Ishikawa (cell line): ENCODE results near the gene ZGPAT.

Experiments
- CEBPB ChIP-seq: IDR thresholded peaks from 2 replicates; pipeline ENCODE4 v1.6.1; 2012
- CREB1 ChIP-seq: IDR thresholded peaks from 2 replicates; pipeline ENCODE4 v1.6.1; 2012; ENCODE audit warnings: low read depth
- EGR1 ChIP-seq: IDR thresholded peaks from 2 replicates; pipeline ENCODE4 v1.6.1; 2012
- EP300 ChIP-seq: IDR thresholded peaks from 2 replicates; pipeline ENCODE4 v1.6.1; 2012; ENCODE audit warnings: borderline replicate concordance
- FOXM1 ChIP-seq: IDR thresholded peaks from 2 replicates; pipeline ENCODE4 v1.6.1; 2012; ENCODE audit warnings: low read depth, borderline replicate concordance
- NFIC ChIP-seq: IDR thresholded peaks from 2 replicates; pipeline ENCODE4 v1.6.1; 2012
- TAF1 ChIP-seq: IDR thresholded peaks from 2 replicates; pipeline ENCODE4 v1.6.1; 2012; ENCODE audit warnings: low read depth, mild to moderate bottlenecking
- TCF12 ChIP-seq: IDR thresholded peaks from 2 replicates; pipeline ENCODE4 v1.6.1; 2012; ENCODE audit warnings: low read depth
- TEAD4 ChIP-seq: IDR thresholded peaks from 2 replicates; pipeline ENCODE4 v1.6.1; 2012
- YY1 ChIP-seq: IDR thresholded peaks from 2 replicates; pipeline ENCODE4 v1.6.1; 2012; ENCODE audit warnings: low read depth
- ZBTB7A ChIP-seq: IDR thresholded peaks from 2 replicates; pipeline ENCODE4 v1.6.1; 2012; ENCODE audit warnings: low read depth
- TF ChIP-seq, protein P1 (sequence below): IDR thresholded peaks from 2 replicates; pipeline ENCODE4 v1.6.1; 2012; ENCODE audit warnings: low read depth, mild to moderate bottlenecking
- TF ChIP-seq, protein P2 (sequence below): IDR thresholded peaks from 2 replicates; pipeline ENCODE4 v1.6.1; 2012
- TF ChIP-seq, protein P3 (sequence below): IDR thresholded peaks from 2 replicates; pipeline ENCODE4 v1.6.1; 2012

DNA sequence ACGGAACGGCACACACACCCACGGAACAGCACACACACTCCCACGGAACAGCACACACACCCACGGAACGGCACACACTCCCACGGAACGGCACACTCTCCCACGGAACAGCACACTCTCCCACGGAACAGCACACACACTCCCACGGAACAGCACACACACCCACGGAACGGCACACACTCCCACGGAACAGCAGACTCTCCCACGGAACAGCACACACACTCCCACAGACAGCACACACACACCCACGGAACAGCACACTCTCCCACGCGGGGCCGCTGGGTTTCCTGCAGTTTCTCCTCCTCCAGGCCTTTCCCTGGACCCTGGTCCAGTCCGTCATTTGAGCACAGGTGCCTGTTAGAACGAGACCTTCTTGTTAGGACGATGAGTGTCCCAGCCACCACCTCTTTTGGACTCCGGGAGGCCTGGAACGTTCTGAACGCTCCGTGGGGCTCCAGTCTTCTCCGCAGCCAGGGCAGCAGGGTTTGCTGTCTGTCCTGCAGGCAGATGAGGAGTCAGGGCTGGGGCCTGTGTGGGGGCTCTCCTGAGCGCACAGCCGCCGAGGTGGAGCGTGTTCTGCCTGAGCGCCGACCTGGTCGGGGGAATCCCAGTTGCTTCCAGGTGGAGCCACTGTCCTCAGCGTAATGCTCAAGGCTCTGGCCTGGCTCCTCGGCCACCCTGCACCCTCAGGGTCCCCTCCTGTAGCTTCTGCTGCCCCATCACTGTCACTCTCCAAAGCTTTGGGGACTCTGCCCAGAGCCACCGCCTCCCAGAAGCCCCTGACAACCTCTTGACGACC, 29.0 kb upstream of the ZGPAT start:
- TF ChIP-seq, protein P1, sequence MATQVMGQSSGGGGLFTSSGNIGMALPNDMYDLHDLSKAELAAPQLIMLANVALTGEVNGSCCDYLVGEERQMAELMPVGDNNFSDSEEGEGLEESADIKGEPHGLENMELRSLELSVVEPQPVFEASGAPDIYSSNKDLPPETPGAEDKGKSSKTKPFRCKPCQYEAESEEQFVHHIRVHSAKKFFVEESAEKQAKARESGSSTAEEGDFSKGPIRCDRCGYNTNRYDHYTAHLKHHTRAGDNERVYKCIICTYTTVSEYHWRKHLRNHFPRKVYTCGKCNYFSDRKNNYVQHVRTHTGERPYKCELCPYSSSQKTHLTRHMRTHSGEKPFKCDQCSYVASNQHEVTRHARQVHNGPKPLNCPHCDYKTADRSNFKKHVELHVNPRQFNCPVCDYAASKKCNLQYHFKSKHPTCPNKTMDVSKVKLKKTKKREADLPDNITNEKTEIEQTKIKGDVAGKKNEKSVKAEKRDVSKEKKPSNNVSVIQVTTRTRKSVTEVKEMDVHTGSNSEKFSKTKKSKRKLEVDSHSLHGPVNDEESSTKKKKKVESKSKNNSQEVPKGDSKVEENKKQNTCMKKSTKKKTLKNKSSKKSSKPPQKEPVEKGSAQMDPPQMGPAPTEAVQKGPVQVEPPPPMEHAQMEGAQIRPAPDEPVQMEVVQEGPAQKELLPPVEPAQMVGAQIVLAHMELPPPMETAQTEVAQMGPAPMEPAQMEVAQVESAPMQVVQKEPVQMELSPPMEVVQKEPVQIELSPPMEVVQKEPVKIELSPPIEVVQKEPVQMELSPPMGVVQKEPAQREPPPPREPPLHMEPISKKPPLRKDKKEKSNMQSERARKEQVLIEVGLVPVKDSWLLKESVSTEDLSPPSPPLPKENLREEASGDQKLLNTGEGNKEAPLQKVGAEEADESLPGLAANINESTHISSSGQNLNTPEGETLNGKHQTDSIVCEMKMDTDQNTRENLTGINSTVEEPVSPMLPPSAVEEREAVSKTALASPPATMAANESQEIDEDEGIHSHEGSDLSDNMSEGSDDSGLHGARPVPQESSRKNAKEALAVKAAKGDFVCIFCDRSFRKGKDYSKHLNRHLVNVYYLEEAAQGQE: no peak
- TF ChIP-seq CREB1: no peak
- TF ChIP-seq ZBTB7A: no peak
- no peak for TF ChIP-seq FOXM1
- no peak for TF ChIP-seq EGR1
- no peak for TF ChIP-seq TEAD4
- no peak for TF ChIP-seq TCF12
- no peak for TF ChIP-seq TAF1
- TF ChIP-seq NFIC: no peak
- TF ChIP-seq, protein P2, sequence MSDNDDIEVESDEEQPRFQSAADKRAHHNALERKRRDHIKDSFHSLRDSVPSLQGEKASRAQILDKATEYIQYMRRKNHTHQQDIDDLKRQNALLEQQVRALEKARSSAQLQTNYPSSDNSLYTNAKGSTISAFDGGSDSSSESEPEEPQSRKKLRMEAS: no peak
- TF ChIP-seq EP300: no peak
- TF ChIP-seq, protein P3, sequence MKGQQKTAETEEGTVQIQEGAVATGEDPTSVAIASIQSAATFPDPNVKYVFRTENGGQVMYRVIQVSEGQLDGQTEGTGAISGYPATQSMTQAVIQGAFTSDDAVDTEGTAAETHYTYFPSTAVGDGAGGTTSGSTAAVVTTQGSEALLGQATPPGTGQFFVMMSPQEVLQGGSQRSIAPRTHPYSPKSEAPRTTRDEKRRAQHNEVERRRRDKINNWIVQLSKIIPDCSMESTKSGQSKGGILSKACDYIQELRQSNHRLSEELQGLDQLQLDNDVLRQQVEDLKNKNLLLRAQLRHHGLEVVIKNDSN: no peak
- no peak for TF ChIP-seq CEBPB
- TF ChIP-seq YY1: no peak
